SK-N-SH treated with all-trans-retinoic acid at 6 μM for 48 hours (cell line): ENCODE measurements around the gene UCHL5.

Experiments
- ARNTL ChIP-seq: fragments of 450-650 bp; formaldehyde crosslinking; IDR thresholded peaks from 2 replicates; pipeline ENCODE4 v1.5.0; 2020; ENCODE audit warnings: low read depth, mild to moderate bottlenecking, moderate library complexity, borderline replicate concordance
- CREB5 ChIP-seq: fragments of 250-450 bp; sonication (Bioruptor Pico); IDR thresholded peaks from 2 replicates; pipeline ENCODE4 v1.5.1; 2020; ENCODE audit warnings: low read depth, mild to moderate bottlenecking, moderate library complexity
- ESRRG ChIP-seq: fragments of 250-450 bp; sonication (Bioruptor Pico); IDR thresholded peaks from 2 replicates; pipeline ENCODE4 v1.6.1; 2021; ENCODE audit warnings: mild to moderate bottlenecking
- GLIS3 ChIP-seq: fragments of 250-450 bp; sonication (Bioruptor Pico); IDR thresholded peaks from 2 replicates; pipeline ENCODE4 v1.5.0; 2020; ENCODE audit warnings: mild to moderate bottlenecking, moderate library complexity
- OSR1 ChIP-seq: fragments of 250-450 bp; sonication (Bioruptor Pico); IDR thresholded peaks from 2 replicates; pipeline ENCODE4 v1.8.0; 2022; ENCODE audit warnings: moderate library complexity, mild to moderate bottlenecking, inconsistent platforms
- PATZ1 ChIP-seq: fragments of 250-450 bp; sonication (Bioruptor Pico); IDR thresholded peaks from 2 replicates; pipeline ENCODE4 v1.8.0; 2020; ENCODE audit warnings: mild to moderate bottlenecking, moderate library complexity, borderline replicate concordance
- RARB ChIP-seq: fragments of 250-450 bp; sonication (Bioruptor Pico); IDR thresholded peaks from 2 replicates; pipeline ENCODE4 v1.8.0; 2021; ENCODE audit warnings: mild to moderate bottlenecking, moderate library complexity
- TCF4 ChIP-seq: fragments of 250-450 bp; sonication (Bioruptor Pico); IDR thresholded peaks from 2 replicates; pipeline ENCODE4 v1.8.0; 2021; ENCODE audit warnings: mild to moderate bottlenecking, moderate library complexity, borderline replicate concordance
- TSHZ2 ChIP-seq: fragments of 250-450 bp; sonication (Bioruptor Pico); IDR thresholded peaks from 2 replicates; pipeline ENCODE4 v1.5.0; 2020; ENCODE audit warnings: mild to moderate bottlenecking, moderate library complexity
- ZC3H10 ChIP-seq: fragments of 250-450 bp; sonication (Bioruptor Pico); IDR thresholded peaks from 2 replicates; pipeline ENCODE4 v1.5.1; 2021; ENCODE audit warnings: mild to moderate bottlenecking, moderate library complexity
- ZFP3 ChIP-seq: fragments of 250-450 bp; sonication (Bioruptor Pico); IDR thresholded peaks from 2 replicates; pipeline ENCODE4 v1.5.0; 2020; ENCODE audit warnings: mild to moderate bottlenecking, moderate library complexity
- ZNF565 ChIP-seq: fragments of 450-650 bp; formaldehyde crosslinking; conservative IDR thresholded peaks from 2 replicates; pipeline ENCODE4 v1.5.0; 2020; ENCODE audit warnings: low read depth, mild to moderate bottlenecking, moderate library complexity
- ZNF70 ChIP-seq: fragments of 450-650 bp; formaldehyde crosslinking; IDR thresholded peaks from 2 replicates; pipeline ENCODE4 v1.5.0; 2020; ENCODE audit warnings: mild to moderate bottlenecking, moderate library complexity

GRCh38 chr1:193104907-193105820 lies 46.0 kb upstream of the UCHL5 start, which contains the start of gene GLRX2:
- TF ChIP-seq PATZ1 (CRISPR knock-in tag) (no peak), ZFP3 (no peak), ESRRG (CRISPR knock-in tag) (no peak), ZNF70 (CRISPR knock-in tag) (no peak), CREB5 (no peak), TCF4 (CRISPR knock-in tag) (no peak), ARNTL (CRISPR knock-in tag) (no peak), OSR1 (CRISPR knock-in tag) (no peak), ZNF565 (no peak), RARB (CRISPR knock-in tag) (0 out of 2 replicates have a peak, but pooled peaks have one; percentile 13), GLIS3 (no peak), ZC3H10 (CRISPR knock-in tag) (no peak), TSHZ2 (CRISPR knock-in tag) (no peak)
